HCT116 (cell line): ENCODE data around the gene BTBD9. TPM values are rescaled to one million over a fixed set of nuclear protein-coding genes. Genes with fewer than 3 reads are reported as not detected.

Source experiments
- ATAC-seq: fragments of 200-7000 bp; cut with Tn5 transposase; 2 replicates; pipeline ENCODE4 v1.9.1; 2020; ENCODE audit warnings: mild to moderate bottlenecking, moderate library complexity
- BruUV-seq: library from RNA; stranded (reverse); fragments of 400-500 nt; replicated peaks from 2 replicates; lab custom pipeline; 2021; lab: Mats Ljungman, UMichigan
- CTCF ChIA-PET: fragments of 300-600 bp; sonication (Branson Sonifier 250); formaldehyde crosslinking; loops from one replicate; lab custom pipeline; 2021; ENCODE audit warnings: antibody characterized with exemption; lab: Charles Lee
- POLR2A ChIA-PET: fragments of 300-600, 350-600 bp; sonication (Branson Sonifier 250); formaldehyde crosslinking; loops from one replicate; lab custom pipeline; 2021; ENCODE audit warnings: antibody characterized with exemption; lab: Charles Lee
- RAD21 ChIA-PET, 2 experiments: fragments of 300-600 bp; sonication (Branson Sonifier 250); formaldehyde crosslinking; loops; one replicate each; lab custom pipeline; 2023; ENCODE audit warnings: low total read pairs in 2 of 2; ENCODE audit not compliant: uncharacterized antibody in 2 of 2, unreplicated experiment in 2 of 2, low non-redundant PET in 1 of 2; lab: Charles Lee
- DNase-seq: peaks from one replicate; pipeline ENCODE4 v3.0.0-alpha.2; 2010; ENCODE audit warnings: low read depth, low spot score
- H2AFZ ChIP-seq: fragments of 200-600 bp; shearing (Covaris generic), sonication (generic); 2 replicates; pipeline ENCODE4 v1.6.1; 2017; ENCODE audit warnings: low read depth, mixed run types, mixed read lengths, antibody characterized with exemption, low read length; ENCODE audit not compliant: poor library complexity, severe bottlenecking
- H3K27ac ChIP-seq: 2 replicates; pipeline ENCODE4 v1.5.1; 2012; ENCODE audit warnings: low read depth, low read length
- H3K27me3 ChIP-seq: fragments of 200-600 bp; sonication (generic); 2 replicates; pipeline ENCODE4 v1.6.1; 2016; ENCODE audit warnings: mixed run types, low read length, mixed read lengths; ENCODE audit not compliant: insufficient read depth
- H3K36me3 ChIP-seq, 2 experiments: fragments of 200-500 bp in 1 of 2; fragments of 200-600 bp in 1 of 2; sonication (Bioruptor generic) in 1 of 2; sonication (generic) in 1 of 2; 2 replicates each; pipeline versions ENCODE4 v1.5.1 to v1.6.1; 2014 to 2016; ENCODE audit warnings: low read length in 2 of 2, inconsistent platforms in 1 of 2, mixed read lengths in 1 of 2, mixed run types in 1 of 2; ENCODE audit not compliant: insufficient read depth in 2 of 2, control insufficient read depth in 1 of 2
- H3K4me1 ChIP-seq, 2 experiments: fragments of 200-600 bp in 1 of 2; sonication (generic) in 1 of 2; 2 replicates each; pipeline versions ENCODE4 v1.5.1 to v1.6.1; 2012 to 2017; ENCODE audit warnings: low read length in 2 of 2, inconsistent platforms in 1 of 2, mild to moderate bottlenecking in 1 of 2, mixed read lengths in 1 of 2, mixed run types in 1 of 2, moderate library complexity in 1 of 2; ENCODE audit not compliant: insufficient read depth in 2 of 2, control insufficient read depth in 1 of 2
- H3K4me2 ChIP-seq: fragments of 200-600 bp; sonication (generic); 2 replicates; pipeline ENCODE4 v1.6.1; 2017; ENCODE audit warnings: mixed run types, low read length, mixed read lengths
- H3K4me3 ChIP-seq, 2 experiments: fragments of 200-600 bp in 1 of 2; sonication (generic) in 1 of 2; replicated peaks in 1 of 2; 2 replicates each; pipeline ENCODE4 v1.5.1; 2011 to 2016; ENCODE audit warnings: low read length in 2 of 2, control low read depth in 1 of 2, low read depth in 1 of 2, mild to moderate bottlenecking in 1 of 2, mixed read lengths in 1 of 2, mixed run types in 1 of 2
- H3K79me2 ChIP-seq: fragments of 200-600 bp; sonication (generic); 2 replicates; pipeline ENCODE4 v1.6.1; 2017; ENCODE audit warnings: mild to moderate bottlenecking, mixed run types, low read length, moderate library complexity, mixed read lengths; ENCODE audit not compliant: insufficient read depth
- H3K9ac ChIP-seq: fragments of 200-600 bp; sonication (generic); 2 replicates; pipeline ENCODE4 v1.6.1; 2016; ENCODE audit warnings: low read length, mixed read lengths
- H3K9me2 ChIP-seq: fragments of 200-600 bp; sonication (generic), shearing (Covaris generic); 2 replicates; pipeline ENCODE4 v1.6.1; 2017; ENCODE audit warnings: mixed run types, mild to moderate bottlenecking, moderate library complexity; ENCODE audit not compliant: insufficient read depth
- H3K9me3 ChIP-seq, 2 experiments: fragments of 200-500 bp in 1 of 2; fragments of 200-600 bp in 1 of 2; sonication (Bioruptor generic) in 1 of 2; sonication (generic) in 1 of 2; 2 replicates each; pipeline ENCODE4 v1.6.1; 2014 to 2017; ENCODE audit warnings: low read length in 2 of 2, mixed read lengths in 2 of 2, inconsistent platforms in 1 of 2, low read depth in 1 of 2, mild to moderate bottlenecking in 1 of 2, mixed run types in 1 of 2, moderate library complexity in 1 of 2; ENCODE audit not compliant: control insufficient read depth in 1 of 2, insufficient read depth in 1 of 2
- H4K20me1 ChIP-seq: fragments of 200-600 bp; sonication (generic), shearing (Covaris generic); 2 replicates; pipeline ENCODE4 v1.6.1; 2017; ENCODE audit warnings: mixed run types, mild to moderate bottlenecking, moderate library complexity; ENCODE audit not compliant: insufficient read depth
- CBX3 ChIP-seq: IDR thresholded peaks from 2 replicates; pipeline ENCODE4 v1.6.1; 2012; ENCODE audit warnings: low read depth
- CEBPB ChIP-seq: IDR thresholded peaks from 2 replicates; pipeline ENCODE4 v1.6.1; 2012; ENCODE audit warnings: low read depth
- EGR1 ChIP-seq: IDR thresholded peaks from 2 replicates; pipeline ENCODE4 v1.6.1; 2012; ENCODE audit warnings: low read depth
- EZH2phosphoT487 ChIP-seq: fragments of 200-600 bp; IDR thresholded peaks from 2 replicates; pipeline ENCODE4 v1.6.1; 2018; ENCODE audit warnings: antibody characterized with exemption, borderline replicate concordance
- FOSL1 ChIP-seq: IDR thresholded peaks from 2 replicates; pipeline ENCODE4 v1.6.1; 2012; ENCODE audit warnings: low read depth
- JUND ChIP-seq: IDR thresholded peaks from 2 replicates; pipeline ENCODE4 v1.6.1; 2012
- POLR2A ChIP-seq: IDR thresholded peaks from 2 replicates; pipeline ENCODE4 v1.7.0; 2011; ENCODE audit warnings: borderline replicate concordance; ENCODE audit not compliant: insufficient read depth, insufficient read length; ENCODE audit errors: extremely low read depth
- POLR2AphosphoS5 ChIP-seq: IDR thresholded peaks from 2 replicates; pipeline ENCODE4 v1.6.1; 2011; ENCODE audit warnings: mild to moderate bottlenecking, low read depth, low read length, moderate library complexity
- RAD21 ChIP-seq: IDR thresholded peaks from 2 replicates; pipeline ENCODE4 v1.6.1; 2012; ENCODE audit warnings: low read depth, mild to moderate bottlenecking
- SP1 ChIP-seq: IDR thresholded peaks from 2 replicates; pipeline ENCODE4 v1.6.1; 2012; ENCODE audit warnings: low read depth
- SRF ChIP-seq: IDR thresholded peaks from 2 replicates; pipeline ENCODE4 v1.6.1; 2012; ENCODE audit warnings: low read depth
- TCF7L2 ChIP-seq: IDR thresholded peaks from 2 replicates; pipeline ENCODE4 v1.7.0; 2011; ENCODE audit warnings: borderline replicate concordance, inconsistent platforms; ENCODE audit not compliant: insufficient read depth, insufficient read length; ENCODE audit errors: extremely low read depth
- YY1 ChIP-seq: IDR thresholded peaks from 2 replicates; pipeline ENCODE4 v1.6.1; 2011; ENCODE audit warnings: low read length, low read depth, moderate library complexity, mild to moderate bottlenecking; ENCODE audit not compliant: insufficient replicate concordance; ENCODE audit errors: extremely low read depth
- ZFX ChIP-seq: fragments of 450-650 bp; IDR thresholded peaks from 2 replicates; pipeline ENCODE4 v1.6.1; 2017
- ZNF274 ChIP-seq: fragments of 200-500 bp; sonication (Bioruptor generic); IDR thresholded peaks from 2 replicates; pipeline ENCODE4 v1.6.1; 2014; ENCODE audit warnings: mild to moderate bottlenecking, low read depth, low read length, inconsistent platforms
- intact Hi-C: fragments of 100-400 bp; cut with micrococcal nuclease; formaldehyde crosslinking; loops from 2 replicates; pipeline ENCODE4 v1.10.0; 2022
- total RNA-seq: library from RNA; stranded (reverse); gene quantifications from one replicate; pipeline ENCODE4 v1.2.1, GENCODE V29; 2021; ENCODE audit not compliant: unreplicated experiment
- TF ChIP-seq, protein P1 (sequence below): IDR thresholded peaks from 2 replicates; pipeline ENCODE4 v1.6.1; 2012
- TF ChIP-seq, protein P2 (sequence below), 3 experiments: fragments of 200-600 bp in 1 of 3; sonication (generic) in 1 of 3; IDR thresholded peaks in 2 of 3; conservative IDR thresholded peaks in 1 of 3; 2 replicates each; pipeline ENCODE4 v1.5.1; 2012 to 2017; ENCODE audit warnings: low read depth in 2 of 3, low read length in 2 of 3, antibody characterized with exemption in 1 of 3, borderline replicate concordance in 1 of 3, control low read depth in 1 of 3, mild to moderate bottlenecking in 1 of 3, mixed read lengths in 1 of 3, mixed run types in 1 of 3, moderate library complexity in 1 of 3; ENCODE audit not compliant: insufficient read depth in 1 of 3
- TF ChIP-seq, protein P3 (sequence below): IDR thresholded peaks from 2 replicates; pipeline ENCODE4 v1.6.1; 2012
- TF ChIP-seq, protein P4 (sequence below): IDR thresholded peaks from 2 replicates; pipeline ENCODE4 v1.6.1; 2012; ENCODE audit warnings: low read depth

Gene BTBD9
- total RNA-seq, 1 experiment from 2014 or later = 10.9 TPM

DNA sequence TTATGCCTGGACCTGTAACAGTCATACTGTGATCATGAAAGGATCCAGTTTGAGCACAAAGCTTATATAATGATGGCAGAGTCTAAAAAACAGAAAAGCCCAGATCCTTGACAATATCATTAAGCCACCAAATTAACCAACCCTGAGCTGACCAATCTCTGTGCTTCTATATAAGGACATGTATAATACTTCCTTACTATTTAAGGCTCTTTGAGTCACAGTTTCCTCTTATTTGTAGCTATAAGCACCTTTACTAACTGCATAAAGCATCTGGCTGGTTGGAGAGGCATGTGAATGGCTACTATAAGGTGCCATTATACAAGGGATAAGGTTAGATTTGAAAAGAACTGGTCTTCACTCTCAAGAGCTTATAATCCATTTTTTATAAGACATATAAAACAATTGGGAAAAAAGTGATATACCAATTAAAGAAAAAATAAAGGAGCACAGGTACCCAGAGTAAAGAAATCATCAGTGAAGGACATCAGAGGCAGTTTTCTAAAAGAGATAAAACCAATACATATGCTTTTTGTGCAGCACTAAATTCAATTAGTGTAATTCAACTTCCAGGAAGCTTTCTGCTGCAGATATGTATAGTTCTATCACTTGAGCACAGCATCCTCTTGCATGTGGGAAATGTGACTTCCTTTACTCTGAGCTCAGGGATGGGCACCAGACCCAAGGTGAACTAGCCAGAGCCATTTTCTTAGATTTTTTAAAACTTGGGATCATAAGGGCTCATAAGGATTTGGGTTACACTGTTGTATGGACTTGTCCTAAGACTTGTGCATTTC lies 121.0 kb downstream of the BTBD9 start:
- no peaks in the 10 kb centered on the region for H3K9me2 ChIP-seq
- no peak overlapping the region for H3K9ac ChIP-seq
- no peaks in the 10 kb centered on the region for H3K36me3 ChIP-seq
- no peak for TF ChIP-seq JUND
- TF ChIP-seq, protein P1, sequence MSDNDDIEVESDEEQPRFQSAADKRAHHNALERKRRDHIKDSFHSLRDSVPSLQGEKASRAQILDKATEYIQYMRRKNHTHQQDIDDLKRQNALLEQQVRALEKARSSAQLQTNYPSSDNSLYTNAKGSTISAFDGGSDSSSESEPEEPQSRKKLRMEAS = no peak
- TF ChIP-seq, protein P2, sequence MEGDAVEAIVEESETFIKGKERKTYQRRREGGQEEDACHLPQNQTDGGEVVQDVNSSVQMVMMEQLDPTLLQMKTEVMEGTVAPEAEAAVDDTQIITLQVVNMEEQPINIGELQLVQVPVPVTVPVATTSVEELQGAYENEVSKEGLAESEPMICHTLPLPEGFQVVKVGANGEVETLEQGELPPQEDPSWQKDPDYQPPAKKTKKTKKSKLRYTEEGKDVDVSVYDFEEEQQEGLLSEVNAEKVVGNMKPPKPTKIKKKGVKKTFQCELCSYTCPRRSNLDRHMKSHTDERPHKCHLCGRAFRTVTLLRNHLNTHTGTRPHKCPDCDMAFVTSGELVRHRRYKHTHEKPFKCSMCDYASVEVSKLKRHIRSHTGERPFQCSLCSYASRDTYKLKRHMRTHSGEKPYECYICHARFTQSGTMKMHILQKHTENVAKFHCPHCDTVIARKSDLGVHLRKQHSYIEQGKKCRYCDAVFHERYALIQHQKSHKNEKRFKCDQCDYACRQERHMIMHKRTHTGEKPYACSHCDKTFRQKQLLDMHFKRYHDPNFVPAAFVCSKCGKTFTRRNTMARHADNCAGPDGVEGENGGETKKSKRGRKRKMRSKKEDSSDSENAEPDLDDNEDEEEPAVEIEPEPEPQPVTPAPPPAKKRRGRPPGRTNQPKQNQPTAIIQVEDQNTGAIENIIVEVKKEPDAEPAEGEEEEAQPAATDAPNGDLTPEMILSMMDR (IDR thresholded peaks at IDR 0.05 in 2 of 3, conservative IDR thresholded peaks at IDR 0.05 in 1 of 3; ENCODE audit: borderline replicate concordance in 1 of 3, insufficient read depth in 1 of 3, low read depth in 2 of 3, low read length in 2 of 3) = no peak
- TF ChIP-seq, protein P3, sequence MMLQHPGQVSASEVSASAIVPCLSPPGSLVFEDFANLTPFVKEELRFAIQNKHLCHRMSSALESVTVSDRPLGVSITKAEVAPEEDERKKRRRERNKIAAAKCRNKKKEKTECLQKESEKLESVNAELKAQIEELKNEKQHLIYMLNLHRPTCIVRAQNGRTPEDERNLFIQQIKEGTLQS = no peak
- TF ChIP-seq SP1 = no peak
- TF ChIP-seq POLR2A = no peak
- TF ChIP-seq EZH2phosphoT487 = no peak
- no peak for TF ChIP-seq CEBPB
- TF ChIP-seq YY1 = no peak
- TF ChIP-seq RAD21 = no peak
- TF ChIP-seq, protein P4, sequence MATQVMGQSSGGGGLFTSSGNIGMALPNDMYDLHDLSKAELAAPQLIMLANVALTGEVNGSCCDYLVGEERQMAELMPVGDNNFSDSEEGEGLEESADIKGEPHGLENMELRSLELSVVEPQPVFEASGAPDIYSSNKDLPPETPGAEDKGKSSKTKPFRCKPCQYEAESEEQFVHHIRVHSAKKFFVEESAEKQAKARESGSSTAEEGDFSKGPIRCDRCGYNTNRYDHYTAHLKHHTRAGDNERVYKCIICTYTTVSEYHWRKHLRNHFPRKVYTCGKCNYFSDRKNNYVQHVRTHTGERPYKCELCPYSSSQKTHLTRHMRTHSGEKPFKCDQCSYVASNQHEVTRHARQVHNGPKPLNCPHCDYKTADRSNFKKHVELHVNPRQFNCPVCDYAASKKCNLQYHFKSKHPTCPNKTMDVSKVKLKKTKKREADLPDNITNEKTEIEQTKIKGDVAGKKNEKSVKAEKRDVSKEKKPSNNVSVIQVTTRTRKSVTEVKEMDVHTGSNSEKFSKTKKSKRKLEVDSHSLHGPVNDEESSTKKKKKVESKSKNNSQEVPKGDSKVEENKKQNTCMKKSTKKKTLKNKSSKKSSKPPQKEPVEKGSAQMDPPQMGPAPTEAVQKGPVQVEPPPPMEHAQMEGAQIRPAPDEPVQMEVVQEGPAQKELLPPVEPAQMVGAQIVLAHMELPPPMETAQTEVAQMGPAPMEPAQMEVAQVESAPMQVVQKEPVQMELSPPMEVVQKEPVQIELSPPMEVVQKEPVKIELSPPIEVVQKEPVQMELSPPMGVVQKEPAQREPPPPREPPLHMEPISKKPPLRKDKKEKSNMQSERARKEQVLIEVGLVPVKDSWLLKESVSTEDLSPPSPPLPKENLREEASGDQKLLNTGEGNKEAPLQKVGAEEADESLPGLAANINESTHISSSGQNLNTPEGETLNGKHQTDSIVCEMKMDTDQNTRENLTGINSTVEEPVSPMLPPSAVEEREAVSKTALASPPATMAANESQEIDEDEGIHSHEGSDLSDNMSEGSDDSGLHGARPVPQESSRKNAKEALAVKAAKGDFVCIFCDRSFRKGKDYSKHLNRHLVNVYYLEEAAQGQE = no peak
- no peak for TF ChIP-seq SRF
- TF ChIP-seq ZFX = no peak
- no peak for TF ChIP-seq EGR1
- TF ChIP-seq ZNF274 = no peak
- no peak for TF ChIP-seq FOSL1
- TF ChIP-seq TCF7L2 = no peak
- no peak for TF ChIP-seq CBX3
- no peak for TF ChIP-seq POLR2AphosphoS5
- no peak overlapping the region for H3K4me2 ChIP-seq
- H3K9me3 ChIP-seq = no peaks in the 10 kb centered on the region
- H3K27me3 ChIP-seq = no peaks in the 10 kb centered on the region
- H2AFZ ChIP-seq = no peak overlapping the region
- H3K27ac ChIP-seq = no peak overlapping the region
- ATAC-seq (no peak), DNase-seq (no peak)
- H3K4me3 ChIP-seq = no peak overlapping the region
- intact Hi-C loops = no loop called here
- no peaks in the 10 kb centered on the region for H4K20me1 ChIP-seq
- H3K4me1 ChIP-seq = no peaks in the 10 kb centered on the region
- POLR2A ChIA-PET = no interaction called here
- CTCF ChIA-PET = no interaction called here
- no TSS peak for BruUV-seq
- H3K79me2 ChIP-seq = no peaks in the 10 kb centered on the region
- RAD21 ChIA-PET = no interaction called here
